ENCODE data around the gene ORMDL1.
"Not testable (repeated sequence)": the region's sequence is repeated elsewhere in the genome, so short reads cannot be mapped to it uniquely, and the experiment has no call there.

ORMDL1 gene

DNA sequence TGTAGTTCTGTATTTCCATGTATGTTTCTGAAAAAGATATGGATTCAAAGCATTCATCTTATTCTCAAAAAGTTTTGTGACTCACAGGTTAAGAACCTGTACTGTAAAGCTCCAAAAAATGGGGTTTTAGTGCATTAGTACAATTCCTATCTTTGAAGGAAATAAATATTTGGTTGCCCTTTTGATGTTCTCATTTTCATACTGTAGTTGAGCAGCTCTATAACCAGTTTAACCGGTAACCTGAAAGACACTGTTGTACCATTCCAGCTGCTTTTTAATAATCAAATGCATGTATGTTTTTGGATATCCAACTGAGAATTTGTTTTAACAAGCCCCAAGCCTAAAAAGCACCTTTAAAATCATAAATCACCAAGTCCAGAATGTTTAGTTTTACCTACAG lies 11.9 kb downstream of the ORMDL1 start:
- no peak for FAIRE-seq
- DNase-seq (ENCODE audit: low spot score): no peak

DNA sequence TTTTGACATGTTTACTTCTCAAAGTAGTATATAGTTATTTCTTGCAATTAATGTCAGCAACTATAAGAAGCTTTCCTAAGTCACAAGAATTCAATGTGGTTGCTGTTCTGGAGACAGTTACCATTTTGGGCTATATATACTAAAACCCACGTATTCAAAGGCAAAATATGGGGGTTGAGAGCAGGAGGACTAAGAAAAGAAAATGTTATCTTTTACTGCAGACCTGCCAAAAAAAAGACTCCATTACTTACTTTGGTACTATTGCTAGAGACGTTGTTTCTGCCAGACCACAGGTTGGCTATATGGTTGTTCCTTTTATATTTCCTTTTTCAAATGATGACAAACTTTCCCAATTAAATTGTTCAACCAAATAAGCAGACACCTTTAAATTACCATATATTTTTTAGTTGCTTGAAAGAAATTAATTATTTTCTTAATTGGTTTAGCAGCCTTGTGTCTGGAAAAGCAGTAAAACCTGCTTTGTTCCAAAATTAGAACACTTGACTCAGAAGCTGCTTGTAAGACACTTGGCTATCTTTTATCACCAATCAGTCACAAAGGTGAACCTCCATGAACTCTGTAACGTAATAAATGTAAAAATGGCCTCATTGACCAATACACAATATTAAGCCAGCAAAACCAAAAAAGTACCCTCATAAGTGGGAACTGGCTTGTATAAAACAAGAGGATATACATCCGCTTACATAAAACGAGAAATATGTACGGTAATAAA lies 13.4 kb downstream of the ORMDL1 start:
- FAIRE-seq: no peak

DNA sequence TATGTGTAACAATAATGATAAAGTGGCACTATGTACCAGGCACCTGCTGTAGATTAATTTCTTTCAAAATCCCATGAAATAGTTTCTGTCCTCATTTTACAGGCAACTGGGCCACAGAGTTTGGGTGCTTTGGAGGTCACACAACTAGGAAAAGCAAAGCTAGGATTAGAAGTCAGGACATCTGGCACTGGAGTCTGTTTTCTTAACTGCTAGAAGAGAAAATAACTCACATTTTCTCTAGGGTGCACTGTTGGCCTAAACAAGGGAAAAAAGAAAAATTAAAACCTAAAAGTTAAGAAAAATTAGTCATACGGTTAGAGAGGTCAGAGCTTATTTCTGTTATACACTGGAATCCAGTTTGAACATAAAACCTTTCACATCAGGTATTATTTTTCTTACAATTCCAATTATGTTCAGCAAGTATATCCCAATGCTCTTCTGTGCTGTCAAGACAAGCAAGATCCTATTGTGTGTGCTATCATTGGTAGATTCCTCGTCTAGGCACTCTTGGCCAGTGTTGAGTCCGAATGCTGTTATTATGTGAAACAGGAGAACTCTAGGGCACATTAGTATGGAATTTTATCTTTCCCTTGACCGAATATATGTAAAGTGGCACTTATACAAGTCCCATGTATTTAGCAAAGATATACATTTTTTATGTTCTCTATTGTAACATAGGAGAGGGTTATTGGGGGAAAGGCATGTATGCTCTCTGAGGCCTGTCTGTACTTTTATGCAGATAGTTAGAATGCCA lies 20.1 kb downstream of the ORMDL1 start:
- FAIRE-seq: no peak
- DNase-seq (ENCODE audit: low spot score): no peak

More for the DNA sequence above, 13.4 kb downstream of the ORMDL1 start:
- DNase-seq (ENCODE audit: low spot score): no peak

DNA sequence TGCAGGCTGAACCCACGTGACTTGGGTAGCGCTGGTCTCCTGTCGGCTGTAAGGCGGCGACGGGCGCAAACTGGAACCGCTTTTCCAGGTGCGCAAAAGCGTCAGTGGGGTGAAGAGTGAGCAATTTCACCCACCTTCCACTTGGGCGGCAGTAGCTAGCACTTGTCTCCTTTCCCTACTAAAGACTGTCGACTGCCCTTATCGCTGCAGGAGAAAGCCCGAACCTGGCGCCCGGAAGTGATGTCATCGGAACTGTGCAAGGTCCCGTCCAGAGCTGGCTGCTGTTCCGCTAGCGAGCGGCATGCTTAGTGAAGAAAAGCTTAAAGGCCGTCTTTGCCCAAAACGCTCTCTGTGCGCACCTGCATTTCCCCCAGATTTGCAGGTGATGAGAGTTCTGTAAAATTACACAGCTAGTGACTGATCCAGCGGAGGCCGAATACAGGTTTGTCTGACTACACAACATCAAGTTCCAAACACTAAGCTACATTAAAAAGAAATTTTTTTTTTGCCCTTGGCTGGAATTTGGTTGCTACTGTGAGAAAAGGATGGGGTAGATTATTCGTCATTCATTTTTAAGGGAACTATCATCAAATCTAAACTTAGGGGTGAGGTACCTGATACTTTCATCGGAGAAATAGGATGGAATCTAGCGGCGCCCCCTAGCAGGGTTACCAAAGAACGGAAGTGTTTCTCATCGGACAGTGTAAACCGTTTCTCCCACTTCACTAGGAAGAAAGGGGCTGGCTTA lies 21.4 kb downstream of the ORMDL1 start, which contains the start of gene OSGEPL1:
TSS of gene OSGEPL1 (minus strand) at position 242 of the 748 bp plus-strand sequence. CDS start 1,152 bp downstream, outside the sequence.
- peak; percentile 87 for DNase-seq (ENCODE audit: low spot score)
- peak; percentile 77 for FAIRE-seq

DNA sequence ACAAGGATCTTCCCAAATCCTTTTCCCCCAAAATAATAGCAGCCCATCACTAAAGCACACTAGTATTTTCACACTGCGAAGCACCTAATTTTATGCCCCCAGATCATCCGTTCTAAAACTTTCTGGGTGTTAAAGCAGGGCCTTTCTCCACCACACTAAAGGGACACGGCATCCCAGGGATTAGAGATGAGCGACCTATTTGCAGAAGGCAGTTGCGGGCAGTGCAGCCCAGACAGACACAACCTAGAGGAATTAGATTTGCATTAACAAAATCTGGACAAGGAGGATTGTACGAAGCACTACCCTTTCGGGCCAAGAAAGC lies 21.9 kb downstream of the ORMDL1 start:
- DNase-seq (ENCODE audit: low spot score) (no peak), FAIRE-seq (no peak)

DNA sequence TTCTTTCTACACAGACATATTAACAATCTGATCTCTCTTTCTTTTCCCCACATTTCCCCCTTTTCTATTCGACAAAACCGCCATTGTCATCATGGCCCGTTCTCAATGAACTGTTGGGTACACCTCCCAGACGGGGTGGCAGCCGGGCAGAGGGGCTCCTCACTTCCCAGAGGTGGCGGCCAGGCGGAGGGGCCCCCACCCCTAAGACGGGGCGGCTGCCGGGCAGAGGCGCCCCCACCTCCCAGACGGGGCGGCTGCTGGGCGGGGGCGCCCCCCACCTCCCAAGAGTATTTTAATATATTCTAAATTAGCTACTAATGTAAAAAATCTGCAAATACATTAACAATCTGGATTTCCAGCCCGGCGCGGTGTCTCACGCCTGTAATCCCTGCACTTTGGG lies 24.0 kb downstream of the ORMDL1 start:
- not testable (repeated sequence) for DNase-seq (ENCODE audit: low spot score); FAIRE-seq

DNA sequence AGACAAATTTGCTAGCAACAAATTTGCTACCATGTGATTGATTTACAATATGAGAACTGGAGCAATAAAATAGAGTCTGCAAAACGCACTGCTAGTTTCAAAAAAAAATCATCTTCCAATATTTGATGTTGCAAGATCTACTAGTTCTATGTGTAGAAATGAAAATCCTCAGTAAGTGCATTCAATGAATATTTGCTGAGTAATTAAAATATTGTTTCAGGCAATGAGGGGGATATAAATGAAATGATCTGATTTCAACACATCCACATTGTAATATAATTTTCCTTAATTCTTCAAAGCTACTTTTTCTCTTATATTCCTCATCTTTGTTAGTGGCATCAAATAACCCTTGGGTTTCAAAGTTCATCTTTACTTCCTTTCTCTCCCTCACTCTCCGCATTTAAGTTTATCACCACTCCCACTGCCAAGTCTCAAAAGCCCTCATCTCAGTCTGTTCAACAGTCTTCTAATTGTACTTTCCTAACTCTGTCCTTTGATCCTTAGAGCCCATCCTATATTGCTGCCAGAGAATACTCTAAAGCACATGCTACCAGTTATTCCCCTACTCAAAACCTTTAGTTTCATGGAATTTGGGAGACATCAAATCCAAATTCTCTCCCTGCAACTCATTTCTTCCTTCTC lies 27.7 kb downstream of the ORMDL1 start:
- DNase-seq (ENCODE audit: low spot score) (no peak), FAIRE-seq (no peak)

DNA sequence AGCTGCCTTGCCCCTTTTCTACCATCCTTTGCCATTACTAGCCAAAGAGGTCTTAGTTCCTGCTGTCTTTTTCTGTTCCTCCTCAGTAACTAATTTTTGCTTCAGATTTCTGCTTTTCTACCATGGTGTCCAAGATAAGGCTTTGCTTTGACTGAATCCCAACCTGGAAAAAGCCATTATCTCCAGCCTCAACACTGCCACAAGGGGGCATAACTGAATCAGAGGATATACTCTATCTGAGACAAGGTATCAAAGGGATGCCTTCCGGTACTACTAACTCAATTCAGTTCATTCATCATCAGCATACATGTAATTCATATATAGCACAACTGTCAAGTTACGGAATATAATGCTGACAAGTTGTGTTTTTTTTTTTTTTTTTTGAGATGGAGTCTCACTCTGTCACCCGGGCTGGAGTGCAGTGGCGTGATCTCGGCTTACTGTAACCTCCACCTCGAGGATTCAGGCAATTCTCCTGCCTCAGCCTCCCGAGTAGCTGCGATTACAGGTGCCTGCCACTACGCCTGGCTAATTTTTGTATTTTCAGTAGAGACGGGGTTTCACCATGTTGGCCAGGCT lies 33.0 kb downstream of the ORMDL1 start:
- DNase-seq (ENCODE audit: low spot score) (peak; percentile 35), FAIRE-seq (no peak)

DNA sequence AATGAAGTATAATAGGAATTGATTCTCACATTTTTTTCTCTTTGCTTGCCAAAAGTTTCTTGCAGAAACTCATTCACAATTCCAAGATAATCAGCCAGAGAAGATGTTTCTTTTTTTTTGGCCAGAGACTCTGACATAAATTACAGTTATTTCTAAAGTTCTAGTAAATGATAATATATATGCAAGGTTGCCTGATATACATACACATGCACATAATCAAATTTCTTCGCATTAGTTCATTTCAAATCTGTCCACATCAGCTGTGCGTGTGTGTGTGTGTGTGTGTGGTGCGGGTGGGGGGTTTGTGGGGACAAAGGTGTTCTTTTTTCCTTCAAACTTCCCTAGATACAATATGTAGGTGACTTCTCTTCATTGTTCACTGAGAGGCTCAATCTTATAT lies 54.7 kb downstream of the ORMDL1 start:
- FAIRE-seq (no peak), DNase-seq (ENCODE audit: low spot score) (no peak)

DNA sequence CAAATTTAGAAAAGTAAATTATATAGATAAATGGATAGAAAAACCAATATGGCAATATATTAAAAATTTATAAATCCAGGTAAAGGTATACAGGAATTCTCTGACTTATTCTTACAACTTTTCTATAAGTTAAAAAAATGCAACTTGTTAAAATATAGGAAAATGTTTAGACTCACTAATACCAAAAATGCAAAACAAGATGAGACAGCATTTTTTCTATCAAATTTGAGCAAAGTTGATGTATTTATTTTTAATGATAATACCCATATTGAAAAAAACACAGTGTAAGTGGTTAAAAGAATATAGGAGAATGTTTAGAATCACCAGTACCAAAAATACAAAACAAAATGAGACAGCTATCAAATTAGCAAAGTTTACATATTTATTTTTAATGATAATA lies 57.3 kb downstream of the ORMDL1 start:
- FAIRE-seq: no peak
- no peak for DNase-seq (ENCODE audit: low spot score)

DNA sequence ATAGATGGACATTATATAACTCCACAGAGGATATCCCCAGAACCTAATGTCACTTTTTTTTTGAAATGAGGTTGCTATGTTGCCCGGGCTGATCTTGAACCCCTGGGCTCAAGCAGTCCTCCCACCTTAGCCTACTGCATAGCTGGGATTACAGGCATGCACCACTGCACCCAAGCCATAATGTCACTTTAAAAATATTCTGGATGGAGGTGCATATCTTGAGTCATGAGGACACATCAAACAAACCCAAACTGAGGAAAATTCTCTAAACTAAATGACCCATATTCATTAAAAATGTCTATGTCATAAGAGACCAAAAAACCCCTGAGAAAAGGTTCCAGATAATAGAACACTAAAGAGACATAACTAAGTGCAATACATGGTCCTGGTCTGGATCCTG lies 57.9 kb downstream of the ORMDL1 start:
- DNase-seq (ENCODE audit: low spot score) (no peak), FAIRE-seq (no peak)

DNA sequence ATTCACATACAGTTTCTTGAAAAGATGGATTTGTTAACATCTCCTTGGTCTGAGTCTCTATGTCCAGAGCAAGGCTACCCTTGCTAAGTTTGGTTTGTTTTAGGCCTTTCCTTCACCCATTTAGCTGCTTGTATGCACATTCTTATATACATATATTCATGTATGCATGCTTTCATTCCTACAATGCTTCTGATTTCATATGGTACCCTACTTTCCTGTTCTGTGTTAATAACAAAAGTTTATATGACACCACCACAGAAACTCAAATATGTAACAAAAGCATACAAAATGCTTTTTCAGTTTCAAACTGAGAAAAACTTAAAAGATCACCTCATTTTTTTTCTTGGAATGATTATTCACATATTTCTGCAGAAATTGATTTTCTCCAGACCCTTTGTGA lies 60.9 kb downstream of the ORMDL1 start:
- DNase-seq (ENCODE audit: low spot score) (no peak), FAIRE-seq (no peak)

All from urothelium cell line (cell line).